Measurements from ENCODE around the gene OGFR. TPM values are rescaled to one million over a fixed set of nuclear protein-coding genes. Genes with fewer than 3 reads are reported as not detected.

Gene OGFR
- total RNA-seq, 1 experiment from 2014 or later, result 47.3 TPM

DNA sequence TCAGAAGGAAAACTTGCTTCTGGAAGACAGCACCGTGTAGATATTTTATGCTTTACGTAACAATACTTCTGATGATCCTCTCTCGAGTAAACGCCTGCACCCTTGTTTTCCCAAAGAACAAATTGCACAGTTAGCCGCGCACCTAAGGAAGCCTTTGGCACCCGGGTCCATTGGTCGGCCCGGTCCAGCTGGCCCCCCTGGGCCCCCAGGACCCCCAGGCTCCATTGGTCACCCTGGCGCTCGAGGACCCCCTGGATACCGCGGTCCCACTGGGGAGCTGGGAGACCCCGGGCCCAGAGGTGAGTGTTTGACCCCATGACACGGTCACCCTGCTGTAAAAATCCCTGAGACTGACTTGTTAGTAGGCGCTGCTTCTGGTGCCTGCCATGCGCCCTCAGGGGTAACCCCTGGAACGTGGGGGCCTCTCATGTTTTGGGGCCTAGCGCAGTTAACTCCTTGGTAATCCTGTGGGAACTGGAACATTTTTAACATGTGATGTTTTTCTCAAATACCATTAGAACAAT is 32.4 kb downstream of the OGFR start:
- ATAC-seq (no peak), DNase-seq (ENCODE audit: low read depth, low spot score) (no peak)
- Histone ChIP-seq H3K9me3 (ENCODE audit: control insufficient read depth, insufficient read depth, low read depth, low read length) (no peaks in the 10 kb centered on the region), H3K27me3 (ENCODE audit: control insufficient read depth, insufficient read depth, low read length) (no peaks in the 10 kb centered on the region), H3K36me3 (ENCODE audit: control insufficient read depth, insufficient read depth, low read length) (no peaks in the 10 kb centered on the region), H3K27ac (ENCODE audit: low read length) (no peak overlapping the region), H3K4me3 (ENCODE audit: low read depth in 2 of 2, low read length in 2 of 2) (no peak overlapping the region), H3K4me1 (ENCODE audit: control insufficient read depth, insufficient read depth, low read length) (no peaks in the 10 kb centered on the region)
- intact Hi-C loops (cut with micrococcal nuclease; ENCODE audit: unreplicated experiment), result no loop called here
- in situ Hi-C loops (cut with HindIII; ENCODE audit: low pct_unique_long_range_greater_than_20kb, low sequenced_read_pairs), result no loop called here
- BruUV-seq (replicated peaks), result no TSS peak
- ChIA-PET CTCF (no interaction called here), POLR2A (no interaction called here)
- TF ChIP-seq, protein P1, sequence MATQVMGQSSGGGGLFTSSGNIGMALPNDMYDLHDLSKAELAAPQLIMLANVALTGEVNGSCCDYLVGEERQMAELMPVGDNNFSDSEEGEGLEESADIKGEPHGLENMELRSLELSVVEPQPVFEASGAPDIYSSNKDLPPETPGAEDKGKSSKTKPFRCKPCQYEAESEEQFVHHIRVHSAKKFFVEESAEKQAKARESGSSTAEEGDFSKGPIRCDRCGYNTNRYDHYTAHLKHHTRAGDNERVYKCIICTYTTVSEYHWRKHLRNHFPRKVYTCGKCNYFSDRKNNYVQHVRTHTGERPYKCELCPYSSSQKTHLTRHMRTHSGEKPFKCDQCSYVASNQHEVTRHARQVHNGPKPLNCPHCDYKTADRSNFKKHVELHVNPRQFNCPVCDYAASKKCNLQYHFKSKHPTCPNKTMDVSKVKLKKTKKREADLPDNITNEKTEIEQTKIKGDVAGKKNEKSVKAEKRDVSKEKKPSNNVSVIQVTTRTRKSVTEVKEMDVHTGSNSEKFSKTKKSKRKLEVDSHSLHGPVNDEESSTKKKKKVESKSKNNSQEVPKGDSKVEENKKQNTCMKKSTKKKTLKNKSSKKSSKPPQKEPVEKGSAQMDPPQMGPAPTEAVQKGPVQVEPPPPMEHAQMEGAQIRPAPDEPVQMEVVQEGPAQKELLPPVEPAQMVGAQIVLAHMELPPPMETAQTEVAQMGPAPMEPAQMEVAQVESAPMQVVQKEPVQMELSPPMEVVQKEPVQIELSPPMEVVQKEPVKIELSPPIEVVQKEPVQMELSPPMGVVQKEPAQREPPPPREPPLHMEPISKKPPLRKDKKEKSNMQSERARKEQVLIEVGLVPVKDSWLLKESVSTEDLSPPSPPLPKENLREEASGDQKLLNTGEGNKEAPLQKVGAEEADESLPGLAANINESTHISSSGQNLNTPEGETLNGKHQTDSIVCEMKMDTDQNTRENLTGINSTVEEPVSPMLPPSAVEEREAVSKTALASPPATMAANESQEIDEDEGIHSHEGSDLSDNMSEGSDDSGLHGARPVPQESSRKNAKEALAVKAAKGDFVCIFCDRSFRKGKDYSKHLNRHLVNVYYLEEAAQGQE (IDR thresholded peaks at IDR 0.05; ENCODE audit: insufficient read depth in 1 of 2, low read depth in 2 of 2, low read length in 1 of 2), result no peak
- no peak for TF ChIP-seq SIN3A (IDR thresholded peaks at IDR 0.05; ENCODE audit: borderline replicate concordance, insufficient read depth, low read depth, low read length)
- no peak for TF ChIP-seq TCF7L2 (IDR thresholded peaks at IDR 0.05; ENCODE audit: low read depth, low read length)
- no peak for TF ChIP-seq POLR2AphosphoS5 (IDR thresholded peaks at IDR 0.05; ENCODE audit: low read depth, low read length)
- TF ChIP-seq, protein P2, sequence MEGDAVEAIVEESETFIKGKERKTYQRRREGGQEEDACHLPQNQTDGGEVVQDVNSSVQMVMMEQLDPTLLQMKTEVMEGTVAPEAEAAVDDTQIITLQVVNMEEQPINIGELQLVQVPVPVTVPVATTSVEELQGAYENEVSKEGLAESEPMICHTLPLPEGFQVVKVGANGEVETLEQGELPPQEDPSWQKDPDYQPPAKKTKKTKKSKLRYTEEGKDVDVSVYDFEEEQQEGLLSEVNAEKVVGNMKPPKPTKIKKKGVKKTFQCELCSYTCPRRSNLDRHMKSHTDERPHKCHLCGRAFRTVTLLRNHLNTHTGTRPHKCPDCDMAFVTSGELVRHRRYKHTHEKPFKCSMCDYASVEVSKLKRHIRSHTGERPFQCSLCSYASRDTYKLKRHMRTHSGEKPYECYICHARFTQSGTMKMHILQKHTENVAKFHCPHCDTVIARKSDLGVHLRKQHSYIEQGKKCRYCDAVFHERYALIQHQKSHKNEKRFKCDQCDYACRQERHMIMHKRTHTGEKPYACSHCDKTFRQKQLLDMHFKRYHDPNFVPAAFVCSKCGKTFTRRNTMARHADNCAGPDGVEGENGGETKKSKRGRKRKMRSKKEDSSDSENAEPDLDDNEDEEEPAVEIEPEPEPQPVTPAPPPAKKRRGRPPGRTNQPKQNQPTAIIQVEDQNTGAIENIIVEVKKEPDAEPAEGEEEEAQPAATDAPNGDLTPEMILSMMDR (IDR thresholded peaks at IDR 0.05), result no peak

DNA sequence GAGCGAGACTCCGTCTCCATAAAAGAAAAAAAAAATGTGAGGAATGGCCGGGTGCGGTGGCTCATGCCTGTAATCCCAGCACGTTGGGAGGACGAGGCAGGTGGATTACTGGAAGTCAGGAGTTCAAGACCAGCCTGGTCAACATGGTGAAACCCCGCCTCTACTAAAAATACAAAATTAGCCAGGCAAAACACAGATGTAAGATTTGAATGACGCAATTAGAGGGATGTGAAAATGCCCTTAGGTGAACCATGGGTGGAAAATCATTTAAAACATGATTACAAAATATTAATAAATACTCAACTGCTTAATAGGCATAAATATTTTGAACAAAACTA is 33.1 kb downstream of the OGFR start:
- Histone ChIP-seq H3K4me1 (ENCODE audit: control insufficient read depth, insufficient read depth, low read length) (no peaks in the 10 kb centered on the region), H3K4me3 (ENCODE audit: low read depth in 2 of 2, low read length in 2 of 2) (no peak overlapping the region), H3K36me3 (ENCODE audit: control insufficient read depth, insufficient read depth, low read length) (no peaks in the 10 kb centered on the region), H3K27me3 (ENCODE audit: control insufficient read depth, insufficient read depth, low read length) (no peaks in the 10 kb centered on the region), H3K9me3 (ENCODE audit: control insufficient read depth, insufficient read depth, low read depth, low read length) (no peaks in the 10 kb centered on the region), H3K27ac (ENCODE audit: low read length) (no peak overlapping the region)
- no peak for DNase-seq (ENCODE audit: low read depth, low spot score)
- TF ChIP-seq SIN3A (IDR thresholded peaks at IDR 0.05; ENCODE audit: borderline replicate concordance, insufficient read depth, low read depth, low read length) (no peak), POLR2AphosphoS5 (IDR thresholded peaks at IDR 0.05; ENCODE audit: low read depth, low read length) (no peak)
- TF ChIP-seq, protein P2 (IDR thresholded peaks at IDR 0.05), result no peak
- in situ Hi-C loops (cut with HindIII; ENCODE audit: low pct_unique_long_range_greater_than_20kb, low sequenced_read_pairs), result no loop called here
- CTCF ChIA-PET, result no interaction called here
- intact Hi-C loops (cut with micrococcal nuclease; ENCODE audit: unreplicated experiment), result no loop called here
- no TSS peak for BruUV-seq (replicated peaks)
- POLR2A ChIA-PET, result no interaction called here
- no peak for ATAC-seq
